ENCODE results near the gene SYCP3. TPM values are rescaled to one million over a fixed set of nuclear protein-coding genes. Genes with fewer than 3 reads are reported as not detected.

The SYCP3 gene
- total RNA-seq, 1 donor from 2014 or later: not detected

DNA sequence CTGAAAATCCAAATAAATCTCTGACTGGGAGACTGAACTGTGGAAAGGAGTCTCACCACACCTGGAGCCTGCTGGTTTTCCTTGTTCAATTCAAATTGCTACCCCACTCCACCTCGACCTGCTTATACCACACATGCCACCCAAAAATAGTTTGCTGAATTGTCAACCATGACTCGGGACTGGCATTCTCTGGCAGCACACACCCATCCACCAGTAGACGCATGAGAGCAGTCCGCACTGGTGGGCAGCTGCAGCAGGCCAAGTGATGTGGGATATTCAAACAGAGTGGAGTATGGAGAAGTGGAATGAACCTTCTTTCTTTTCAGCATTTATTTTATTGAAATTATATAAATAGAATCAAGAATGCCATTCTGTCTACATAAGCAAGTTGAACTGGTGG is 38.7 kb upstream of the SYCP3 start:
- Histone ChIP-seq H3K27ac (ENCODE audit: low read depth, low read length) (peak overlapping the region; percentile 60), H3K27me3 (ENCODE audit: control insufficient read depth in 3 of 3, insufficient read depth in 3 of 3, low read length in 3 of 3) (no peaks in the 10 kb centered on the region), H3K36me3 (ENCODE audit: control insufficient read depth in 3 of 3, insufficient read depth in 3 of 3, low read length in 3 of 3) (peaks cover 2 to 10% (median 7%) of the 10 kb centered on the region in 3 donors), H3K9ac (ENCODE audit: low read depth in 1 of 3, low read length in 3 of 3) (peak overlapping the region in 1 of 3 donors; percentile 23), H3K9me3 (ENCODE audit: control insufficient read depth in 3 of 3, low read length in 3 of 3) (no peaks in the 10 kb centered on the region), H3K4me3 (ENCODE audit: low read length in 3 of 3) (no peak overlapping the region), H3K4me1 (ENCODE audit: control insufficient read depth in 3 of 3, insufficient read depth in 3 of 3, low read length in 3 of 3) (peaks cover 15 to 18% (median 15%) of the 10 kb centered on the region in 3 donors)

DNA sequence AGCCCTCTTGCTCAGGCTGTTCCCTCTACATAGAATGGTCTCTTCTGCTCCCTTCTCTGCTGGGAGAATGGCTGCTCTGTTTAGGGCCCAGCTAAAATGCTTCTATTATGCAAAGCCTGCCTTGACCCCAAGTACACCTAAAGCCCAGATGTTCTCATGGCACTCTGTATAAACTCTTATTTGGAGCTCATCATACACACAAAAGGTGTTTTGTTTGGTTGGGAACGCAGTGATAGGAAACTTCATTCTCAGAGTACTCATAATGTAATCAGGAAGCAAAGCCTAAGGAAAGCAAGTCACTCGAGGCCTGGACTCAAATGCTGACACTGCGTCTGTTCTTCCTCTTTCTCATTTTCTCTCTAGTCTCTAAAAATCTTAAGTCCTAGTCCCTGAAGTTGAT is 38.2 kb upstream of the SYCP3 start:
- peak overlapping the region; percentile 60 for H3K27ac ChIP-seq (ENCODE audit: low read depth, low read length)
- H3K4me3 ChIP-seq (ENCODE audit: low read length in 3 of 3): no peak overlapping the region
- no peaks in the 10 kb centered on the region for H3K27me3 ChIP-seq (ENCODE audit: control insufficient read depth in 3 of 3, insufficient read depth in 3 of 3, low read length in 3 of 3)
- H3K9ac ChIP-seq (ENCODE audit: low read depth in 1 of 3, low read length in 3 of 3): peak overlapping the region in 1 of 3 donors; percentile 23
- H3K36me3 ChIP-seq (ENCODE audit: control insufficient read depth in 3 of 3, insufficient read depth in 3 of 3, low read length in 3 of 3): peaks cover 2 to 10% (median 7%) of the 10 kb centered on the region in 3 donors
- H3K4me1 ChIP-seq (ENCODE audit: control insufficient read depth in 3 of 3, insufficient read depth in 3 of 3, low read length in 3 of 3): peaks cover 10 to 18% (median 11%) of the 10 kb centered on the region in 3 donors
- no peaks in the 10 kb centered on the region for H3K9me3 ChIP-seq (ENCODE audit: control insufficient read depth in 3 of 3, low read length in 3 of 3)

DNA sequence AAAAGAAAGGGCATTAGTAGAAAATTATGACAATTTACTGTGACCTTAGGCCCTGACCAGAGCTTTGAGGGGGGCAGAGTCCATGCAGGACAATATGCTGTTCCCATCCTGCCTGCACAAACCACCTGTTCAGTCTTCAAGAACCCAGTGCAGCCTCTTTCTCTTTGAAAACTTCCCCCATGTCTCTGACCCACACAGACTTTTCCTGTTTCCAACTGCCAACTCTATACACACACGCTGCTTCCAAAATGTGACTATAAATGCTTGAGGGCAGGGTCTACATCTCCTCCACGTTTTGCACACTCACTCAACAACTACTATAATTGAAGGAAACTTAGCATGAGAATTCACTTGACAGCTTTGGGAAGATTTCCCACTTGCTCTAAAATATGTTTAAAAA is 36.6 kb upstream of the SYCP3 start:
- Histone ChIP-seq H3K4me3 (ENCODE audit: low read length in 3 of 3) (no peak overlapping the region), H3K9ac (ENCODE audit: low read depth in 1 of 3, low read length in 3 of 3) (no peak overlapping the region), H3K36me3 (ENCODE audit: control insufficient read depth in 3 of 3, insufficient read depth in 3 of 3, low read length in 3 of 3) (peaks cover 6 to 16% (median 7%) of the 10 kb centered on the region in 3 donors), H3K4me1 (ENCODE audit: control insufficient read depth in 3 of 3, insufficient read depth in 3 of 3, low read length in 3 of 3) (peaks cover 10 to 18% (median 10%) of the 10 kb centered on the region in 3 donors), H3K27me3 (ENCODE audit: control insufficient read depth in 3 of 3, insufficient read depth in 3 of 3, low read length in 3 of 3) (no peaks in the 10 kb centered on the region), H3K27ac (ENCODE audit: low read depth, low read length) (no peak overlapping the region), H3K9me3 (ENCODE audit: control insufficient read depth in 3 of 3, low read length in 3 of 3) (no peaks in the 10 kb centered on the region)

DNA sequence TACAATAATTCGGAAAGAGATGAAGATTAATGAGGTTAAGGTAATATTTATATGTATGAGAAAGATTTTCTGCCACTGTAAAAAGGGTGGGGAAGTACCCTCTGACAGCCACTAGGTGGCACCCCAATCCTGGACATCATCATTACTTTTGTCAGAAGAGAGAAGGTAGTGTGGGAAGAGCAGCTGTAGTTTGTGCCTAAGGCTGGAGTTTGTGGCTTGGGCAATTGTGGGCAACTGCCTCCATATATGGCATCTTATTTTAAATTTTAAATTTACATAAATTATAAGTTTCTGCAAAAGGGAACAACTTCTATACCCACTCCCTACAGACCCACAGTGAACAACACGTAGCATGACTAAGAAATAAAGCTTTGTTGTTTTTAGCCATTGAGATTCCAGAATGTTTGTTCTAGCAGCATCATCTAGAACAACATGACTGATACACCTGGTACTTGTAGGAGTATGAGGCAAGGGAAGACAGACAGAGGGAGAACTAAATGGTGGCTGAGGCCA is 34.4 kb upstream of the SYCP3 start:
- Histone ChIP-seq H3K9me3 (ENCODE audit: control insufficient read depth in 3 of 3, low read length in 3 of 3) (no peaks in the 10 kb centered on the region), H3K36me3 (ENCODE audit: control insufficient read depth in 3 of 3, insufficient read depth in 3 of 3, low read length in 3 of 3) (peaks cover 15 to 18% (median 17%) of the 10 kb centered on the region in 3 donors), H3K4me1 (ENCODE audit: control insufficient read depth in 3 of 3, insufficient read depth in 3 of 3, low read length in 3 of 3) (peaks cover 10 to 18% (median 10%) of the 10 kb centered on the region in 3 donors), H3K9ac (ENCODE audit: low read depth in 1 of 3, low read length in 3 of 3) (no peak overlapping the region), H3K27ac (ENCODE audit: low read depth, low read length) (no peak overlapping the region), H3K27me3 (ENCODE audit: control insufficient read depth in 3 of 3, insufficient read depth in 3 of 3, low read length in 3 of 3) (no peaks in the 10 kb centered on the region), H3K4me3 (ENCODE audit: low read length in 3 of 3) (no peak overlapping the region)

DNA sequence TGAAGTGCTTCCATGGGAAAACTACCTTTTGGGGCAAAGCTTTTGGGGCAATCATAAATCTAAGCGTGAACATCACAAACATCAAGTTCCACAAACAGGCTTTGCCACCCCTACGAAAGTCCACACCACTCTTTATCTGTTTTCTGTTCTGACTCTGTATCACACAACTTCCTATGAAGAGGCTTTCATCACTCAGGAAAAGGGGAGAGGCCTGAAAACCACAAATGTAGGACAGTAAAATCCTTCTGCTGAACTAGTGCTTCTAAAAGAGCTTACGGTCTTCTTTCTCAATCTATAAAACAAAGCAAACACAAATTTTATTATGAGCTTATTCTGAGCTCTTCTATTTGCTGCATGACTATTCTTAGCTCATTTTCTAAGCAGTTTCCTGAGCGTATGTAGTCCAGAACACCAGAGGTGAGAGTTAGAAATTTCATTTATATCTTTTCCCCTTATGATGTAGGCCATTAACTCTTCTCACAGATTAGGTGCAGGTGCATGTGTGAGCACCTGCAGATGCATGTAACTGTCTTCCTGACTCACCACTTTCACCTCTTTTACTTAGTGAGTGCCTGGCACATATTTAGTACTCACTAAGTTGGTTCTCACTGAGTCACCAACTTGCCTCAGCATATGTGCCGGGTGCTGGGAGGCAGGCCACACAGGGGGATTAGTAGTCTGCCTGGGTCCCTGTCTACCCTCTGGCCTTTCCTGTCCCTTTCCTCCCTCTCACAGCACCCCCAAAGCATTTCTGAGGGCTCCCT is 32.9 kb upstream of the SYCP3 start:
- Histone ChIP-seq H3K27ac (ENCODE audit: low read depth, low read length) (no peak overlapping the region), H3K36me3 (ENCODE audit: control insufficient read depth in 3 of 3, insufficient read depth in 3 of 3, low read length in 3 of 3) (peaks cover 18 to 27% (median 26%) of the 10 kb centered on the region in 3 donors), H3K4me3 (ENCODE audit: low read length in 3 of 3) (no peak overlapping the region), H3K9me3 (ENCODE audit: control insufficient read depth in 3 of 3, low read length in 3 of 3) (no peaks in the 10 kb centered on the region), H3K27me3 (ENCODE audit: control insufficient read depth in 3 of 3, insufficient read depth in 3 of 3, low read length in 3 of 3) (no peaks in the 10 kb centered on the region), H3K4me1 (ENCODE audit: control insufficient read depth in 3 of 3, insufficient read depth in 3 of 3, low read length in 3 of 3) (peaks cover 0 to 4% (median 1%) of the 10 kb centered on the region in 3 donors), H3K9ac (ENCODE audit: low read depth in 1 of 3, low read length in 3 of 3) (peak overlapping the region in 1 of 3 donors; percentile 35)

DNA sequence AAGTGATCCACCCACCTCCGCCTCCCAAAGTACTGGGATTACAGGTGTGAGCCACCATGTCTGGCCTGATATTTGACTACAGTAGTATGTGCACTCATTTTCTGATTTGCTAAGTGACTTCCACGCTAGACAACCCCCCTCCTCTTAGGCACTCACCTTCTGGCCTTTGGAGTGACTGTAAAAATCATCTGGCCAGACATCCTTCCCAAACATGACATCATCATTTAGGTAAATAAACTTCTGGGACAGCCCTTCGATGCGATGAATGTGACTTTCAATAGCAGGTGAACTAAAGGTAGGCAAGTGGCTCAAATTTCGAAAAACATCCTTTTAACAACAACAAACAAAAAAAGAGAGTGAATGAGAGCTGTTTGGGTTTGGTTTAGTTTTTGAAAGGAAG is 30.6 kb upstream of the SYCP3 start:
- peaks cover 0 to 2% (median 0%) of the 10 kb centered on the region in 3 donors for H3K4me1 ChIP-seq (ENCODE audit: control insufficient read depth in 3 of 3, insufficient read depth in 3 of 3, low read length in 3 of 3)
- peaks cover 25 to 33% (median 33%) of the 10 kb centered on the region in 3 donors for H3K36me3 ChIP-seq (ENCODE audit: control insufficient read depth in 3 of 3, insufficient read depth in 3 of 3, low read length in 3 of 3)
- H3K27ac ChIP-seq (ENCODE audit: low read depth, low read length): no peak overlapping the region
- H3K9ac ChIP-seq (ENCODE audit: low read depth in 1 of 3, low read length in 3 of 3): no peak overlapping the region
- no peaks in the 10 kb centered on the region for H3K9me3 ChIP-seq (ENCODE audit: control insufficient read depth in 3 of 3, low read length in 3 of 3)
- H3K4me3 ChIP-seq (ENCODE audit: low read length in 3 of 3): no peak overlapping the region
- no peaks in the 10 kb centered on the region for H3K27me3 ChIP-seq (ENCODE audit: control insufficient read depth in 3 of 3, insufficient read depth in 3 of 3, low read length in 3 of 3)

DNA sequence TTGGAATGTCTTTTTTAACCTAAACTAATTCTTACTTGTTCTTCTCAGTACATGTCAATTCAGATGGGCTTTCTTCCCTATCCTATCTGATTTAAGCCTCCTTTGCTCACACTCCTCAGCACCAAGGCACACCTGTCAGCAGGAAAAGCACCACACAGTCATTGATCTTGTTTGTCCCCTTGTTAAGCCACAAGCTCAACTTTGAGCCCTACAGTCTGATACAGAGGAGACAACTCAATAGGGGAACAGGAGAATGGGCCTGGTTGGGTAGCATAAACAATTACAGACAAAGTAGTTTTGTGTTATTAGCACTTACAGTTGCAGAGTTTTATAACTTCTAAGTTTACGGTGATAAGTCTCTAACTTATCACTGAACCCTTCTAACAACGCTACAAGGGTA is 29.5 kb upstream of the SYCP3 start:
- no peak overlapping the region for H3K9ac ChIP-seq (ENCODE audit: low read depth in 1 of 3, low read length in 3 of 3)
- peaks cover 25 to 36% (median 33%) of the 10 kb centered on the region in 3 donors for H3K36me3 ChIP-seq (ENCODE audit: control insufficient read depth in 3 of 3, insufficient read depth in 3 of 3, low read length in 3 of 3)
- H3K4me1 ChIP-seq (ENCODE audit: control insufficient read depth in 3 of 3, insufficient read depth in 3 of 3, low read length in 3 of 3): no peaks in the 10 kb centered on the region
- no peaks in the 10 kb centered on the region for H3K9me3 ChIP-seq (ENCODE audit: control insufficient read depth in 3 of 3, low read length in 3 of 3)
- no peaks in the 10 kb centered on the region for H3K27me3 ChIP-seq (ENCODE audit: control insufficient read depth in 3 of 3, insufficient read depth in 3 of 3, low read length in 3 of 3)
- no peak overlapping the region for H3K27ac ChIP-seq (ENCODE audit: low read depth, low read length)
- no peak overlapping the region for H3K4me3 ChIP-seq (ENCODE audit: low read length in 3 of 3)

DNA sequence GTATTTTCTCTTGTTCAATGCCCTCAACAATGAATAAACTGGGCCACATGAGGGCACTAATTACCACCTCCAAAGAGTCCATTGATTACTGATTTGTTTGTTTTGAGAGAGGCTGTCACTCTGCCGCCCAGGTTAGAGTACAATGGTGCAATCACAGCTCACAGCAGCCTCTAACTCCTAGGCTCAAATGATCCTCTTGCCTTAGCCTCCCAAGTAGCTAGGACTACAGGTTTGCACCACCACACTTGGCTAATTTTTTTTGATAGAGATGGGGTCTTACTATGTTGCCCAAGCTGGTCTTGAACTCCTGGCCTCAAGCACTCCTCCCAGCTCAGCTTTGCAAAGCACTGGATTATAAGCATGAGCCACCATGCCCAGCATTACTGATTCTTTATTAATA is 28.3 kb upstream of the SYCP3 start:
- Histone ChIP-seq H3K9ac (ENCODE audit: low read depth in 1 of 3, low read length in 3 of 3) (no peak overlapping the region), H3K36me3 (ENCODE audit: control insufficient read depth in 3 of 3, insufficient read depth in 3 of 3, low read length in 3 of 3) (peaks cover 25 to 36% (median 33%) of the 10 kb centered on the region in 3 donors), H3K4me3 (ENCODE audit: low read length in 3 of 3) (no peak overlapping the region), H3K4me1 (ENCODE audit: control insufficient read depth in 3 of 3, insufficient read depth in 3 of 3, low read length in 3 of 3) (no peaks in the 10 kb centered on the region), H3K27ac (ENCODE audit: low read depth, low read length) (no peak overlapping the region), H3K9me3 (ENCODE audit: control insufficient read depth in 3 of 3, low read length in 3 of 3) (no peaks in the 10 kb centered on the region), H3K27me3 (ENCODE audit: control insufficient read depth in 3 of 3, insufficient read depth in 3 of 3, low read length in 3 of 3) (no peaks in the 10 kb centered on the region)

DNA sequence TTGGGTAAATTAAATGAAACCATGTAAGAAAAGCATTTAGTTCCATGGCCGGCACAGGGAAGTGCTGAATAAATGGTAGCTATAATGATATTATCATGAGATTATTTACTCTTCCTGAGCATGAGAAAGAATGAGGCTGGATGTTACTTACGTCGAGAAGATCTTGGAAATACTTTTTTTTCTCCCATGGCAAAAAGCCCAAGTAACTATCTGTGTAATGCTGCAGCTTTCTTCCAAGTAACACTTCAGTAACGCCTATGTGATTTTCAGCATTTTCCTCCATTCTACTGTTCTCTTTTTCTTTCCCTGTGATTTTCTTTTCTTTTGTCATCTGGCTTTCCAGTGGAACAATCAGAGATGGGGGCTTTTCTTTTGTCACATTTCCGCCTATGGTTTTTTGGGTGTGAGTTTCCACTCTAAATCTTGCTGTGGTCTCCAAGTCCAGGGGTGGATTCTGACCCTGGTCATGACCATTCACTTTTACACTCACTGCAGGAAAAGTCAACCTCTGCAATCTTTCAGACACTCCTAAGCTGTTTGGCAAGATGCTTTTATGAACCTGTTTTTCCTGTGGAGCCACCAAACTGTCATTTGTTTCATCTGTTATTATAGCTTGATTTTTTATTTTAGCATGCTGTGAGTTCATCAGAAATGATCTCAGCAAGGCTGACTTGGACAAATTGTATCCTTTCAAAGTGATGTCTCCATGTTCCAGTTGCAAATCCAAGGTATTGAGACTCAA is 25.0 kb upstream of the SYCP3 start:
- Histone ChIP-seq H3K4me1 (ENCODE audit: control insufficient read depth in 3 of 3, insufficient read depth in 3 of 3, low read length in 3 of 3) (no peaks in the 10 kb centered on the region), H3K9ac (ENCODE audit: low read depth in 1 of 3, low read length in 3 of 3) (no peak overlapping the region), H3K9me3 (ENCODE audit: control insufficient read depth in 3 of 3, low read length in 3 of 3) (no peaks in the 10 kb centered on the region), H3K4me3 (ENCODE audit: low read length in 3 of 3) (no peak overlapping the region), H3K36me3 (ENCODE audit: control insufficient read depth in 3 of 3, insufficient read depth in 3 of 3, low read length in 3 of 3) (peaks cover 15 to 28% (median 23%) of the 10 kb centered on the region in 3 donors), H3K27ac (ENCODE audit: low read depth, low read length) (no peak overlapping the region), H3K27me3 (ENCODE audit: control insufficient read depth in 3 of 3, insufficient read depth in 3 of 3, low read length in 3 of 3) (no peaks in the 10 kb centered on the region)
